Osteoblast (primary cell): ENCODE results near the gene SQSTM1. TPM values are rescaled to one million over a fixed set of nuclear protein-coding genes. Genes with fewer than 3 reads are reported as not detected.

ENCODE experiments used
- DNase-seq: peaks from one replicate; pipeline ENCODE4 v3.0.0; 2011; ENCODE audit warnings: low spot score, mixed read lengths; ENCODE audit not compliant: insufficient read length; ENCODE audit errors: missing footprints
- H2AFZ ChIP-seq: 2 replicates; pipeline ENCODE4 v1.6.0; 2011; ENCODE audit warnings: mild to moderate bottlenecking, low read length
- H3K27ac ChIP-seq: 2 replicates; pipeline ENCODE4 v1.5.1; 2011; ENCODE audit warnings: mild to moderate bottlenecking, low read depth, low read length, moderate library complexity
- H3K27me3 ChIP-seq: 2 replicates; pipeline ENCODE4 v1.6.0; 2012; ENCODE audit warnings: mild to moderate bottlenecking, control low read depth, inconsistent platforms, low read length, moderate library complexity; ENCODE audit not compliant: insufficient read depth
- H3K36me3 ChIP-seq: 2 replicates; pipeline ENCODE4 v1.5.1; 2011; ENCODE audit warnings: mild to moderate bottlenecking, low read length, control low read depth, moderate library complexity; ENCODE audit not compliant: insufficient read depth
- H3K4me1 ChIP-seq: 2 replicates; pipeline ENCODE4 v1.5.1; 2011; ENCODE audit warnings: mild to moderate bottlenecking, low read length, control low read depth, moderate library complexity; ENCODE audit not compliant: insufficient read depth
- H3K4me2 ChIP-seq: 2 replicates; pipeline ENCODE4 v1.6.0; 2011; ENCODE audit warnings: mild to moderate bottlenecking, low read length; ENCODE audit not compliant: insufficient read depth
- H3K4me3 ChIP-seq: fragments of 200-600 bp; sonication (generic); 3 replicates; pipeline ENCODE4 v1.5.1; 2012; ENCODE audit warnings: mild to moderate bottlenecking, low read length, inconsistent platforms; ENCODE audit not compliant: insufficient read depth
- H3K79me2 ChIP-seq: 2 replicates; pipeline ENCODE4 v1.6.0; 2012; ENCODE audit warnings: mild to moderate bottlenecking, low read length, control low read depth, inconsistent platforms; ENCODE audit not compliant: insufficient read depth
- H3K9me3 ChIP-seq: 2 replicates; pipeline ENCODE4 v1.5.1; 2011; ENCODE audit warnings: low read depth, low read length, control low read depth
- H4K20me1 ChIP-seq: 2 replicates; pipeline ENCODE4 v1.6.0; 2012; ENCODE audit warnings: mild to moderate bottlenecking, low read length, control low read depth; ENCODE audit not compliant: insufficient read depth
- CTCF ChIP-seq: IDR thresholded peaks from 2 replicates; pipeline ENCODE4 v1.5.1; 2011; ENCODE audit warnings: mild to moderate bottlenecking, low read depth, low read length, moderate library complexity; ENCODE audit errors: extremely low read depth
- total RNA-seq: library from RNA; depleted of rRNA; stranded (reverse); fragments of >200 nt; gene quantifications from 2 replicates; pipeline ENCODE4 v1.2.3, GENCODE V29; 2012

Gene SQSTM1
- total RNA-seq, 1 donor = 992 TPM

- no peaks in the 10 kb centered on the region for H3K4me1 ChIP-seq
- no peak overlapping the region for H3K4me2 ChIP-seq
- peaks cover 28% of the 10 kb centered on the region for H3K36me3 ChIP-seq
- H3K27ac ChIP-seq = no peak overlapping the region
- peaks cover 9% of the 10 kb centered on the region for H4K20me1 ChIP-seq
- no peaks in the 10 kb centered on the region for H3K9me3 ChIP-seq
- H3K79me2 ChIP-seq = no peaks in the 10 kb centered on the region
- peak; percentile 26 for DNase-seq
- TF ChIP-seq CTCF = no peak
- no peak overlapping the region for H3K4me3 ChIP-seq
- no peak overlapping the region for H2AFZ ChIP-seq
- no peaks in the 10 kb centered on the region for H3K27me3 ChIP-seq
These were observed 19.6 kb downstream of the SQSTM1 start for GRCh38 chr5:179840321-179840720.

DNA sequence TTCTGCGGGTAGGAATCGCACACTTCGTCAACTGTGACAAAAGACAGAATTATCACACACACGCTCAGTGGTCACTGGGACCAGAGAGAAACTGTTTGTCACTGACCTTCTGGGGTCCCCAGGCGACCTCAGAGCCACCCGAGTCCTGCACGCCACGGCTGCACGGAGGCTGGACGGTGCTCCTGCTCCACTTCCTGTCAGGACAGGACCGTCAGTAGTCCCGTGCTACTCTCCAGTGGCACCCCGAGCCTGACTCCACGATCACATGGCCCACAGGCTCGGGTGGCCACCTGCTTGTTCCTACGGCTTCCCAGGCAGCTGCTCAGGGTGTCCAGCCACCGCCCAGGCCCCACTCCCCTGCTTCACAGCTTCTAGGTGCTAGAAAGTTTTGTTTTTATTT is 20.1 kb downstream of the SQSTM1 start:
- Histone ChIP-seq H2AFZ (no peak overlapping the region), H3K4me3 (no peak overlapping the region), H4K20me1 (peaks cover 9% of the 10 kb centered on the region), H3K4me2 (no peak overlapping the region), H3K27ac (no peak overlapping the region), H3K27me3 (no peaks in the 10 kb centered on the region), H3K4me1 (no peaks in the 10 kb centered on the region), H3K79me2 (no peaks in the 10 kb centered on the region), H3K9me3 (no peaks in the 10 kb centered on the region), H3K36me3 (peaks cover 27% of the 10 kb centered on the region)
- DNase-seq = peak; percentile 9
- no peak for TF ChIP-seq CTCF

DNA sequence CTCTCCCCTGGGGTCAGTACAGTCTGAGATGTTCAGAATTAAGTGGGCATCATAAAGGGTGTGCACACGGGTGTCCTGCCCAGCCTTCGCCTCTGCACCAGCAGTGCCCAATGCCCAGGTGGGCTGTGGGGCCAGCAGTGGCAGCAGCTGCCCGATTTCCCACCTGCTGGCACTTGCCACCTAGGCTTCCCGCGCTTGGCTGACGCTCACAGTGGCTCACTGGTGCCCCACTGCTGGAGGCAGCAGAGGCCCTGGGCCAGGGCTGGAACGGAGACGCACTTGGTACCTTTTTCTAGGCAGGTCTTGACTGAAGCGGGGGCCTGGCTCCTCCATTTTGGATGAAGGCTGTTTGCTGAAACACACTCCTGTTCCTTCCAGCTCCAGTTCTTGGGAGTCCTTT is 20.9 kb downstream of the SQSTM1 start:
- TF ChIP-seq CTCF = no peak
- Histone ChIP-seq H3K27ac (no peak overlapping the region), H3K79me2 (no peaks in the 10 kb centered on the region), H3K27me3 (no peaks in the 10 kb centered on the region), H2AFZ (no peak overlapping the region), H3K9me3 (no peaks in the 10 kb centered on the region), H3K4me1 (no peaks in the 10 kb centered on the region), H3K4me2 (no peak overlapping the region), H4K20me1 (peaks cover 3% of the 10 kb centered on the region), H3K4me3 (no peak overlapping the region), H3K36me3 (peaks cover 22% of the 10 kb centered on the region)
- peak; percentile 15 for DNase-seq

- Histone ChIP-seq H3K9me3 (no peaks in the 10 kb centered on the region), H3K36me3 (peaks cover 37% of the 10 kb centered on the region), H3K4me3 (no peak overlapping the region), H3K79me2 (peaks cover 30% of the 10 kb centered on the region), H3K4me1 (peaks cover 4% of the 10 kb centered on the region), H3K27me3 (no peaks in the 10 kb centered on the region), H3K4me2 (no peak overlapping the region), H2AFZ (no peak overlapping the region), H4K20me1 (peaks cover under 1% of the 10 kb centered on the region), H3K27ac (no peak overlapping the region)
- no peak for TF ChIP-seq CTCF
- DNase-seq = peak; percentile 19
These were observed 32.4 kb downstream of the SQSTM1 start for GRCh38 chr5:179852993-179853547.
